IPS-NIHi7 (cell line): ENCODE results near the gene GKAP1.
A peak's percentile ranks its signal among the peaks of the same experiment; 100 is the strongest.
"Not testable (repeated sequence)": the region's sequence is repeated elsewhere in the genome, so short reads cannot be mapped to it uniquely, and the experiment has no call there.

Source experiments
- DNase-seq: peaks from one replicate; pipeline ENCODE4 v3.0.0; 2012; ENCODE audit warnings: mixed read lengths; ENCODE audit errors: extremely low spot score

The GKAP1 gene

GRCh38 chr9:83728591-83729368, 88.8 kb downstream of the GKAP1 start:
- not testable (repeated sequence) for DNase-seq

DNA sequence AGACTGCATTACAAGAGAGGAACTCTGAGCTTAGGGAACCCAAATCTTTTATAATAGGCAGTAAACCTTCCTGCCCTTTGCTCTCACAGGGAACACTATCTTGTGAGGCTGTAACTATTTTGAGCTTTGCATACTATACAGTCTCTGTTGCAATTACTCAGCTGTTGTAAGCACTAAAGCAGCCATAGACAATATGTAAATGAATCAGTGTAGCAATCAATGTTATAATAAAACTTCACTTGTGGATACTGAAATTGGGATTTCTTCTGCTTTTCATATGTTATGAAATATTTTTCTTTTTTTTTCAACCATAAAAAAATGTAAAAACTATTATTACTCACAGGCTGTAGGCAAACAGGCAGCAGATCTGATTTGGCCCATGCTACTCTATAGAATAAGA, 93.1 kb downstream of the GKAP1 start:
- no peak for DNase-seq

DNA sequence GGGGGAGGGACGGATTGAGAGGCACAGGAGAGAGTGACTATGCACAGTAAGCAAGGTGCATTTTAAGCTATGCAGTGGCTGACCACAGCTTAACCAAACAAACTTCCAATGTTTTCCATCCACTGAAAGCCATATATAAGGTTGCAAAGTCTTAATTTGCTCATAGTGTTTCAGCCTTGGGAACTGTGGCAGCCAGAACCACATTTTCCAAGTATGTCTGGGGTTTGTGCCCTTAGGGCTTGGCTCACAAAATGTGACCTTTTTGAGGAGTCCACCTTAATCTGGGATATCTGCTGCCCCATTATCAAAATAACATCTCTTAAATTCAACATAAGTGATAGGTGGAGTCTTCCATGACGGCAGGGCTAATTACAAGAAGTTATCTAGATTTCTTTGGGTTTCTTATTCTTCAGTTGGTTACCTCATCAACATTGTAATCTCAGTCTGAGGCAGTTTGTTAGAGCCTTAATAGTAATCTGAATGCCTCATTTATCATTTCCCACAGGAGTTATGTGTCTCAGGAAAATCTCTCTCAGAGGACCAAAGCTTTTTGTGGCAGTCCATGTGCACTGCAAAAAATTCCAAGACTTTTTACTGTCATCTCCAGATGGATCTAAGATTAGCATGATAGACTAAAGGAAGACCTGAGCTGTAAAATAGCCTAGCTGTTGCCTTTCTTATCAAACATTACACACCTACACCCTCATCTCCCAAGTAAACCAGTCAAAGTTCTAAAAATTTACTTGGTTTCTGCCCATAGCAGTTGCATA, 94.7 kb downstream of the GKAP1 start:
- DNase-seq = no peak

- no peak for DNase-seq
Observed at GRCh38 chr9:83721509-83721908, 96.1 kb downstream of the GKAP1 start.

GRCh38 chr9:83715794-83716193, 101.8 kb downstream of the GKAP1 start:
- DNase-seq = no peak

DNA sequence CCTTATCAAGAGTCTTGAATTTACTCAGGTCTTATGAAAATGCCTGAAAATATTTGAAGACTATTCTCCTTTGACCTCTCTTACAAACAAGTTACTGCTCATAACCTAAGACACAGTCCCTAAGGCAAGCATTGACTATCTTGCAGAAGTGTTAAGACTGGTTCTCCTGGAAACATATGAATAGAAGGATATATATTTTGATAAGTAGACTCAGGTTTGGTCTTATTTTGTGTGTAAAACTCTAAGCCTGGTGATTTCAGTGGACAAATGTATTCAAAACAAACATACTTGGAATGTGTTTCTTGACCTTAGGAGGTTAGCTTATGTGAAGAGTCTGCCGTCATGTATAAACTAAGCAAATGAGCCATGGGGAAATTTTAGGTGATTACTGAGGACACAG, 102.3 kb downstream of the GKAP1 start:
- DNase-seq = no peak

DNA sequence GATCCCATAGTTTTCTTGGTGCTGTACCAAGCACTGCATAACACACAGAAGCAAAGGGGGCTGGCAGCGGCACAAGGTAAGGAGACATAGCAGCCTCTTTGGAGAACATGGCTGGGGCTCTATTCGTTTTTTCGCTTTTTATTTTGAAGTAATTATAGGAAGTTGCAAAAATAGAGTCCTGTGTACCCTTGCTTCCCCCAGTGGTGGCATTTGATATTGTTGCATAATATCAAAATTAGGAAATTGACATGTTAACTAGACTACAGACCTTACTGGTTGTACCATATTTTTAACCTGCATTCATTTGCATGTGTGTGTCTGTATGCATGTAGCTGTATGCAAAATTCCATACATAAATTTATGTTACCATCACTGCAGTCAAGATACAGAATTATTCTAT, 103.2 kb downstream of the GKAP1 start:
- no peak for DNase-seq

GRCh38 chr9:83708515-83709158, 108.9 kb downstream of the GKAP1 start:
- peak; percentile 62 for DNase-seq

DNA sequence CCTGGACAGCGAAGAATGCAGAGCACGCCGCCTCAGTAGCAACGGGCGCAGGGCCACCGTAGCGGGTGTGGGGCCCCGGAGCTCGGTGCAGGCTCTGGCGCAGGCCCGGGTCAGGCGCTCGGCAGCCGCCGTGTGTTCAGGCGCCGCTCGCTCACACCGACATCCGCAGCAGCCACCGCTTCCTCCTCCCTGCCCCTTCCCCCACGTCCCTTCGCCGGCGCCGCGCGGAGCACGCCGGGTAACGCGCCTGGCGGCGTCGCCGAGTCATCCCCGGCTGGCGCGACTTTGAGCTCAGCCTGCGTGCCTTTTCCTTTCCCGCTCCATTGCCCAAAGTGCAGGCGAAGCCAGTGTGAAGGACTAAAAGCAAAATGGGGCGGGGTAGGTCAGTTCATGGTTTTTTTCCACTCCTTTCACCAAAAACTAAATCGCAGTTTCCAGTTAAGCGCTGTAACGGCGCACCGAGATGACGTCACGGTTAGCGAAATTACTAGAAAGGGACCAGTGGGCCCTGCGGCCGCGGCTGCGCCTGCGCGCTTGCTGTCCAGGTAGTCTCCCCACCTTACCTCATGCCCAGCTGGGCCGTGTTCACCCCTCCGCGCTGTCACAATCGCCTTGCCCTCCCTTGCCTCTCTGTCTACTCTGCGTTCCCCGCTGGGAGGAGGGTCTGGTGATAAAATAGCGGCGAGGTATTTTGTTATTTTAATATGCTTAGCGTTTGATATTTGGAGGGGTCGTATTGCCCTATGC, 109.6 kb downstream of the GKAP1 start, which contains the start of gene UBQLN1:
Gene UBQLN1, minus strand, starts transcription at position 191 of the 747 bp plus-strand sequence. CDS start 279 bp downstream, outside the sequence.
- peak; percentile 99 for DNase-seq

GRCh38 chr9:83707518-83707767, 110.1 kb downstream of the GKAP1 start:
- DNase-seq = no peak

- DNase-seq = peak; percentile 82
Observed at GRCh38 chr9:83706676-83707517, 110.7 kb downstream of the GKAP1 start.

DNA sequence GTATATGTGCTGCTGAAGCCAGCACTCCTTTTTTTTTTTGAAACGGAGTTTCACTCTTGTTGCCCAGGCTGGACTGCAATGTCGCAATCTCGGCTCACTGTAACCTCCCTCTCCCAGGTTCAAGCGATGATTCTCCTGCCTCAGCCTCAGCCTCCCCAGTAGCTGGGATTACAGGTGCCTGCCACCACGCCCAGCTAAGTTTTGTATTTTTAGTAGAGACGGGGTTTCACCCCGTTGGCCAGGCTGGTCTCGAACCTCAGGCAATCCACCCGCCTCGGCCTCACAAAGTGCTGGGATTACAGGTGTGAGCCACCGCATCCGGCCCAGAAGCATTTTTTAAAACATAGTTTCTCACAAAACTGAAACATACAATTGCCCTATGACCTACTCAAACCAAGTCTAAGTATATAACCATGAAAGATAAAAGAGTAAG, 112.3 kb downstream of the GKAP1 start:
- DNase-seq = not testable (repeated sequence)

- DNase-seq = no peak
Observed at GRCh38 chr9:83701769-83702168, 115.8 kb downstream of the GKAP1 start.

- no peak for DNase-seq
Observed at GRCh38 chr9:83701286-83701685, 116.3 kb downstream of the GKAP1 start.

- DNase-seq = no peak
Observed at GRCh38 chr9:83699615-83700014, 118.0 kb downstream of the GKAP1 start.

- DNase-seq = no peak
Observed at GRCh38 chr9:83698976-83699585, 118.5 kb downstream of the GKAP1 start.

GRCh38 chr9:83691492-83691891, 126.1 kb downstream of the GKAP1 start:
- DNase-seq = no peak
